Ramos (cell line): ENCODE results near the gene INMT.
"Not testable (repeated sequence)": the region's sequence is repeated elsewhere in the genome, so short reads cannot be mapped to it uniquely, and the experiment has no call there.

Source experiments
- in situ Hi-C: fragments of 300-500 bp; cut with MboI; formaldehyde crosslinking; loops from one replicate; pipeline ENCODE4 v1.14.3; 2022; ENCODE audit warnings: low sequenced_read_pairs; ENCODE audit not compliant: unreplicated experiment

INMT gene

GRCh38 chr7:30751696-30752273 lies at the start of gene INMT:
Gene INMT, plus strand, starts transcription at chr7:30752135. Its CDS starts 16 bp downstream, at chr7:30752151.
- in situ Hi-C loops = no loop called here

GRCh38 chr7:30702200-30702599 lies 49.7 kb upstream of the INMT start:
- in situ Hi-C loops = no loop called here

GRCh38 chr7:30703756-30704155 lies 48.2 kb upstream of the INMT start:
- in situ Hi-C loops = no loop called here

- in situ Hi-C loops = no loop called here
These were observed 46.9 kb upstream of the INMT start for GRCh38 chr7:30705008-30705407.

GRCh38 chr7:30705596-30705995 lies 46.3 kb upstream of the INMT start:
- in situ Hi-C loops = no loop called here

GRCh38 chr7:30706316-30706715 lies 45.6 kb upstream of the INMT start:
- in situ Hi-C loops = no loop called here

- in situ Hi-C loops = no loop called here
These were observed 45.0 kb upstream of the INMT start for GRCh38 chr7:30706908-30707307.

- in situ Hi-C loops = no loop called here
These were observed 44.3 kb upstream of the INMT start for GRCh38 chr7:30707391-30708357.

GRCh38 chr7:30708412-30708811 lies 43.5 kb upstream of the INMT start:
- in situ Hi-C loops = no loop called here

- in situ Hi-C loops = no loop called here
These were observed 43.0 kb upstream of the INMT start for GRCh38 chr7:30708983-30709382.

GRCh38 chr7:30709549-30709948 lies 42.4 kb upstream of the INMT start:
- in situ Hi-C loops = no loop called here

- in situ Hi-C loops = no loop called here
These were observed 41.3 kb upstream of the INMT start for GRCh38 chr7:30710669-30711068.

GRCh38 chr7:30713392-30713791 lies 38.5 kb upstream of the INMT start:
- in situ Hi-C loops = no loop called here

- in situ Hi-C loops = no loop called here
These were observed 37.8 kb upstream of the INMT start for GRCh38 chr7:30714129-30714528.

GRCh38 chr7:30717181-30717580 lies 34.8 kb upstream of the INMT start:
- in situ Hi-C loops = no loop called here

- in situ Hi-C loops = not testable (repeated sequence)
These were observed 32.5 kb upstream of the INMT start for GRCh38 chr7:30719434-30719833.

- in situ Hi-C loops = no loop called here
These were observed 30.7 kb upstream of the INMT start for GRCh38 chr7:30721211-30721610.

- in situ Hi-C loops = no loop called here
These were observed 29.7 kb upstream of the INMT start for GRCh38 chr7:30722187-30722586.

- in situ Hi-C loops = no loop called here
These were observed 29.3 kb upstream of the INMT start for GRCh38 chr7:30722671-30723070.

- in situ Hi-C loops = no loop called here
These were observed 28.2 kb upstream of the INMT start for GRCh38 chr7:30723776-30724175.

GRCh38 chr7:30726296-30727006 lies 25.5 kb upstream of the INMT start:
- in situ Hi-C loops = no loop called here
